GM19452 (cell line): Measurements from ENCODE around the gene TCERG1L.
"Not testable (repeated sequence)": the region's sequence is repeated elsewhere in the genome, so short reads cannot be mapped to it uniquely, and the experiment has no call there.

Experiments used
- ATAC-seq: cut with Tn5 transposase; IDR thresholded peaks from one replicate; pipeline ENCODE4 v1.9.1; 2021; ENCODE audit not compliant: unreplicated experiment

TCERG1L gene

DNA sequence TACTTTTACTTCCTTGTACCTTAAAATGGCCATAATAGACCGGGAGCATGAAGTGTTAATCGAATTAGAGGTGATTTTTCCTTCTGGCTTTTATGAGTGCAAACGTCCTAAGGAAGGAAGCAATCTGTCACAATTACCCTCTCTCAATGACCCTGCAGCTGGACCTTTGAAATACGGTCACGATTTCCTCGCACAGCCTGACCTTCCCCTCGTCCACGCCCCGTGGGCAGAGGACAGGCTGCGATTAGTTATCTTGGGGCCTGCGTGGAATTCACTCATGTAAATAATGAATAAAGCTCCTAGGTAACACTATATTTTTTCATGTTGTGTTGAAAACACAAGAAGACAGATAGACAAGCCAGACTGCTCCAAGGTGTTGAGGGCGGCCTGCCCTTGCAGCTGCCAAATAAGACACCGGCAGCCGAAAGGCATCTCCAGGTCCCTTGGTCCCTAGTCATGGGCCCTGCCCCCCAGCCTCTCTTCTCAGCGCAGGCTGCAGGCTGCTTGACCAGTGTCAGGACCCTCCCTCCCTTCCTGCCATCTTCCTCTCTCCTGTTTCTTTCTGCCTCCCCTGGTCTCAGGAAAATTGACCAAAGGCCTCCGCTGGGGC, 199.9 kb downstream of the TCERG1L start:
- no peak for ATAC-seq

DNA sequence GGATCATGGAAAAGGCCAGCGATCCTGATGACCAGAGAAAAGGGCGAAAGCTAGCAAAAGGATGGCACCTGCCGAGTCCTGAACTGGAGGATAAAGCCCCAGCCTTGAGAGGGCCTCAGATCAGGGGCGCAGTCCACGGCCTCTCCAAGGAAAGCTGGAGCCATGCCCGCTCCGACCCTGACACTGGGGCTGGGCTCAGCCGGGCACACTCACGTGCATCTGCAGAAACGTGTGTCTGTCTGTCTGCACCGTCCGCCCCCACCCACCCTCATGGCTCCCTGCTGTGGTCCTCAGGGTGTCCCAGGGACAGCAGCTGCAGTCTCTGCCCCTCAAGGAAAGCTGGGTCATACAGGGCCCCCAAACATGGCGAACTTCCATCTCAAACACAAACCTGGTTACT, 200.5 kb downstream of the TCERG1L start:
- no peak for ATAC-seq

DNA sequence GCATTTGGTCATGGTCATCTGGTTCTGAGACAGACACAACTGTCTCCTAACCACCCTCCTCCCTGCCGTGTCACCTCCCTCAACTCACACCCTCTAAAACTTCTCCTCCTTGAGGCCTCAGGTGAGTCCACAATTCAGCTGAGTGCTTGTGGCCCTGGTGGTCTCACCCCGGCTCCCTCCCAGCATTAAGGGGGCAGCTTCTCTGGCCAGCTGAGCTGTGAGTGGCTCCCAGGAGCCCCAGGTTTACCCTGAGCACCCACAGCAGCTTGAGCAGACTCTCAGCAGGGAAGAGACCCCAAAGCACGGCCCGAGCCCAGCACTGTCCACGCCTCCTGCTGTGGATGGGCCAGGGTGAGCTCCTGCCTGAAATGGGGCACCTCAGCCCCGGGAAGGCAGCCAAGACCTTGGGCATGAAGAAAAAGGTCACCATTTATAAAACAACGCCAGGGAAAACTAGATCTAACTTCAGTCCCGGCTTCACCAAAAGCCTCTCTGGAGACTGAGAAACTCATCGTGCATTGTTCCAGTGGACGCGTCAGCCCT, 201.2 kb downstream of the TCERG1L start:
- no peak for ATAC-seq

DNA sequence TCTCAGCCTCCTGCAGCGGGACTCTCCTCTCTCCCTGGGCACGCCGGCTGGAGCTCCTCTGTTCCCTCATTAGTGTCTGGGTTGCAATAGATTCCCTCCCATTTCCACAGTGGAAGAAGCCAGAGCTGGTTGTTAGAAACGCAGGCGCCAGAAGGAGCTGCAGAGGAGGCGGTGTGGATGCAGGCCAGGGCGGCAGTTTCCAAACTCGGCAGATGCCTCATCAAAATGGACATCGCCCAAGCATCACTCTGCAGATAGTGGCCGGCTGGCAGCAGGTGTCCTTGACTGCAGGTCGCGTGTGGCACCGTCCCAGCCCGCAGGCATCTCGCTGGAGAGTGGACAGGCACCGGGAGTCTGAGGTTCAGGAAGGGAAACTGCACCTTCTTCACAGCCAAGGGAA, 201.8 kb downstream of the TCERG1L start:
- no peak for ATAC-seq

DNA sequence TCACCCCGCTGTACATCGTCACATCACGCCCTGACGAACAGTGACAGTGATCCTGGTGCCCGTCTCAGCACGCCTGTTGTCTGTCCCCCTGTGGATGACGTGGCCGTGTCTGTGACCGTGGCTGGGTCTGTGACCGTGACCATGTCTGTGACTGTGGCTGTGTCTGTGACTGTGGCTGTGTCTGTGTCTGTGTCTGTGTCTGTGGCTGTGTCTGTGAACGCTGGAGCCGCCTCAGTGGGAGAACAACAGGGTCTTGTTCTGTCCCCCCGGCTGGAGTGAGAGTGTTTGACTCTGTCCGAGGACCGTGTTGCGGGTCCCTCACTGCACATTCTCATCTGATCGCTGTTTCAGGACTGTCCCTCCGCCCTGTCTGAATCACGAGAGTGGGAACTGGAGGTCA, 202.2 kb downstream of the TCERG1L start:
- no peak for ATAC-seq

DNA sequence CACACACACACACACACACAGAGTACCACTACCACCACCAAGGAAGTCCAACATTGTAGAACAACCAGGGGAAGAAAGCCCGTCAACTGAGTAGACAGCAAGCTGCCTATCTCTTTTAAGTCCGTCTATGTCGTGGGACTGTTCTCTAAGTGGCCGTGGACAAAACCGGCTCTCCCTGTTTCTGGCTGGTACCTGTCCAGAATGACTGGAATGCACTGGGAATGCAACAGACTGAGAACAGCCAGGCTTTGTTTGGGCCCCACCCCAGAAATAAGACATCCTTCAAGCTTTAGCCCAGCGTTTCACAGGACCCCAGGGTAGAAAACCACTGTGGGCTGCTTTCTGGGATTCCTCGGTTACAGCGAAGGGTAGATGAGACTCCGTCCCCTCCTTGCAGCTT, 203.6 kb downstream of the TCERG1L start:
- no peak for ATAC-seq

DNA sequence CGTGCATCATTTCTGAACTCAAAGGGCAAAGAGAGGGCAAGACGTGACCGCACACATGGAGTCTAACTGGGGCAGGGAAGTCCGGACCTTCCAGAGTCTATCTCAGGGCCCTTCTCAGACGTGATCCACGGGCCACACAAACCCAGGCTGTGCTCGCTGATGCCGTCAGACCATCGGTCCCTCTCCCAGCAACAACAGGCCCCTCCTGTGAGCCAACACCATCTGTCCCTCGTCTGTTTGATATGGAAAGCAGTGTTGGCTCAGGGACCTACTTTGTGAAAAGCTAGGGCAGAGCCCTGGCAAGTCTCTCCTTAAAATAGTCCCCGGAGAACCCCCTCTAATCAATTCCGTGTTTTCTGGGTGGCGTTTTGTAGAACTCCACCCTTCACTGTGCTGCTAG, 208.8 kb downstream of the TCERG1L start:
- no peak for ATAC-seq

DNA sequence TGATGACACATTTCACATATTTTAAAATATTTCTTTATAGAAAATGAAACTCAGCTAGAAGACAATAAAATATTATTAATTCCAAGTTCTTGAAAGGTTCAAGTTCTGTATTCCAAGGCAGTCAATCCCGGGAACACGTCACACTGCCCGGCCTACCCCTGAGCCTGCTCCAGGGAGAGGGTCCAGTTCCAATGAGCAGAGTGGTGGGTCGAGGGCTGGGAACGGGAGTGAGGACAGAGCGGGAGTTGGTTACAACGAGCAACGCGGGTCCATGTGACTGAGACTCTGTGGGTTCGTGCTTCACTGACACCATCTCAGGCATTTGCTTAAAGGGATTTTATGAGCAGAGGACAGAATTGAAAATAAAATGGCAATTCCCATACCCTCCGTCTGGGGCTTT, 209.4 kb downstream of the TCERG1L start:
- no peak for ATAC-seq

DNA sequence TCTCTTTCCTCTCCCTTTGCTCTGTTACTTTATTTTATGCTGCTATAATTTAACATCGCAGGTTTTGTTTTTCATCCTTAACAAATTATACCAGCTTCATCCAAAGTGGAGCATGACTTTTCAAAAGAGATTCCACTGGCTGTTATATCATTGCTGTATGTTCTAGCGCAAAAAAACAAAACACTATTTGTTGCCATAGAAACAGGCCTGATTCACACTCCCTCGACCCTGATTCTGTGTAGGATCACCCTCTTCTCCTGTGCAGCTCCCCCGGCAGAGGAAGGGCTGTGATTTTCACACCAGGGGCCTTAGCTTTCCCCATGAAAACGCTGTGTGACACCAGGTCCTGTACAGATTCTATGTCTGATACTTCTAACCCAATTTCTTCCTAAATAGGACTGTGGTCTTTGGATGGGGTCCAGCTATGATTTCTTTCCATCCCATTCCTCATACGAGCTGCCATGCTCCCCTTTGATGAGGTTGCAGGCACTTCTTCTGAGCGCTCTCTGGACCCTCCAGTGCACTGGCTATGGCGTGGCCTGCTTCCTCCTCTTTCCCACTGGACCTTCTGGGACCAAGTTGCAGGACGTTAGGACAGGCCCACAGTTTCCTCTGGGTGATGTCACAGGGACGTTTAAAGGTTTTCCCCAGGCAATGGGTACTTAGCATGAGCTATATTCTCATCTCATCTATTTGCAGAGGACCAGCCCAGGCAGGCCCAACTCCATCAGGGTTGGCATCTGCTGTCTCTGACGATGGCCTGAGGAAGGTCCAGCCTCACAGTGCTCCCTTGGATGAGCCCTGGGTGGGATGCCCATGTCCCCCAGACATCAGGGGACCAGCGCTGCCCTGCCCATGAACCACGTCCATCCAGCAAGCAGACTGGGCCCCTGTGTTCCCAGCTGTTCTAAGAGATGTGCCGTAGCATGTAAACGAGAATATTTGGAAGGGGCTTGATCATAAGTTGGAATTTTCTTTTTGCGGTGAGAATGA, 210.8 kb downstream of the TCERG1L start:
- ATAC-seq, result not testable (repeated sequence)

DNA sequence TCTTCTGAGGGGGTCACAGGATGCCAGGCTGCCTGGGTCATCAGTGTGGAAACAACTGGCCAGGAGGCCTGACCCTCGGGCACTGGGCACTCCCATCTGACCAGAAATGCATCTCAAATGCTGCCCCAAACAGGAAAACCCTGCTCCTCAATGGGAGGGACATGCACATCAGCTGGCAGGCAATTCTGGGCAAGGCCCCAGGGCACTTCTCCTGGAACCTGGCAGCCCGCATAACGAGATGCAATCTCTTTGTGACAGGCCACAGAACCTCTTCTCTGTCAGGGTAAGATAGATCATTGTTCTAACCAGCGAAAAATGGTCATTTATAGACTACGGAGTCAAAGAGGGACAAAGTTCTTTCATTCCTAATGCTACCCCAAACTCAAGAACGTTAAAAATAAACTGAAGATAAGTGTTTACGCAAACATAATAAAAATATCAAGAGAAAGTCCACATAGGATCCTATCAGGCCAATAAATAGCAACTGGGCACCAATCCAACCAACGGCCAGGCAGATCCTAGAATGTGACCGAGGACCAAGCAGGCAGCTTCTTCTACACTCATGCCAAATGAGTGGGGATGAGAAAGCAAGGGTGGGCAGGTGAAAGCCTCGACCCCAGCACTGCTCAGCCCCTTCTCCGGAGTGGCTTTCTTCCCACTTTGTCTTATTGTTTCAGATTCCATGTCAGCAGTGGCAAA, 212.3 kb downstream of the TCERG1L start:
- ATAC-seq, result no peak

DNA sequence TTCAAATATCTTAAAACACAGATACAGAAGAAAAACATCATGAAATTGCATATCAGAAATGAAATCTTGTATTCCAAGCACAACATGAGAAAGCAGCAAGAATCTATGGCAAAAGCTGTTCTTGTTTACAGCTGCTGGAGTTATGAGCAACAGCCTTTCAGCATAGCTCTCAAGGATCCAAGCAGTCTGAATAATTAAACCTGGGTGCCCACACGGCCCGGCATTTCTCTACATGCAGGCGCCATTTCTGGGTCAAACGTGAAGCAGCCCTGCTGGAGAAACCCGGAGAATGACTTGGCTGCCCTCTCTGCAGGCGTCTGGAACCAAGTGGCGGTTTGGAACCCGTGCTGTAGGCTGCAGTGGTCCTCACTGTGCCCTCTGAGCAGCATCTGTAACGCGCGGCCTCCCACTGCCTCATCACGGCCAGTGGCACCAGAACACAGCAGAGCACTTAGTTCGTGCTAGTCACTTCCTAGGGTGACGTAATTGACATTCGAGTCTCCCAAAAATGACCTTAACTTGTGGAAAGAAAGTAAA, 213.0 kb downstream of the TCERG1L start:
- ATAC-seq, result no peak

DNA sequence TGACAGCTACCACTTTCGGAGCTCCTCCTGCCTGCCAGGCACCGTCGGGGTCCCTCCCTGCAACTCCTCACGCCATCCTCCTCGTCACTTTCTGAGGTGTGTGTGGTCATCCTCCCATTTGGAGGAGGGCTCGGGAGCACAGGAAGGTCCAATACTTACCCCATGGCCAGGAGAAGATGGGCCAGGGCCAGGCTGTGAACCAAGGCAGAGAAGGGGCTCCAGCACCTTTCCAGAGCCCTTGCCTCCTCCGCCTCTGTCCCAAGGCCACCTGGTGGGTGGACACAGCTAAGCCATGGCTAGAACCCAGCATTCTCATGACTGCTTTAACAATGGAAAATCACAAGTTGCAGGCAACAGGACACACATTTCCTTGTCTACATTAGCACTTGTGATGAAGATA, 215.5 kb downstream of the TCERG1L start:
- ATAC-seq, result no peak

DNA sequence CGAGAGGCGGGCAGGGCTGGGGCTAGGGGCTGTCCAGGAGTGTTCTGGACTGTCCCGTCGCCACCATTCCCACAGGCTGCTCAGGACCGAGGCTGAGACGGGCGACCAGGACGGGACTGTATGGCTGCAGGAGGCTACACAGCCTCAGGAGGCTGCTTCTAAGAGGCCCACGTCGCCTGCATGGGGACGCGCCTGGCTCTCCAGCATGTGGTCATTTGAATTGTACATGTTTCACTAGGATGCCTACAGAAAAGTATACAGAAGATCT, 216.3 kb downstream of the TCERG1L start:
- ATAC-seq, result no peak

DNA sequence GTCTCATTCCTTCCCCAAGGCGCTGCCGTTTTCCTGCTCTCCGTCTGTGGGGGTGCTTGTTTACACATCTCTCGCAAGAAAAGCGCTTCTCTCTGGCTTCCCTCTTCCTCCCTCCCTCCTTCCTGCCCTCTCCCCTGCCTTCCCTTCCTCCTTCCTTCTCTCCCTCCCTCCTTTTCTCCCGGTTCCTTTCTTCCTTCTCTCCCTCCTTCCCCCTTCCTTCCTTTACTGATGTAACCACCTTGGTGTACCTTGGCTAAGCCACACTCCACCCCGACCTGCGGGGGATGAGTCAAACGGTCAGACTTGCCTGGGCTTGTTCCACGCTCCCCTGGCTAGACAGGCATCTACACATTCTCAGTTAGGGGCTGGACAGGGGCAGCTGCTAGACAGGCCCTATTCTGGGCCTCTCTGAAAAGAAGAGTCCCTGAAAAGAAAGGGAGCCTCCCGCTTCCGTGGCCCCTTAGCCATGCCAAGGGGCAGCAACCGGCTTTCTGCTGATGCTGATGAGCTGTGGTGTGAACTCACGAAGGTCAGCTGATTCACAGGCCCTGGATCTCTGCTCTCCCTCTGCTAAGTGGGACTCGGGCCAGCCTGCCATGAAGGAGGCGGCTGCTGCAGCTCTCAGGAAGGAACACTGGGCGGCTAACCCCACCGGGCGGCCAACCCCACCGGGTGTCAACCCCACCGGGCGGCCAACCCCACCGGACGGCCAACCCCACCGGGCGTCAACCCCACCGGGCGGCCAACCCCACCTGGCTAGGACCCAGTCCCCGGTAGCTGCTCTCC, 216.8 kb downstream of the TCERG1L start:
- no peak for ATAC-seq

DNA sequence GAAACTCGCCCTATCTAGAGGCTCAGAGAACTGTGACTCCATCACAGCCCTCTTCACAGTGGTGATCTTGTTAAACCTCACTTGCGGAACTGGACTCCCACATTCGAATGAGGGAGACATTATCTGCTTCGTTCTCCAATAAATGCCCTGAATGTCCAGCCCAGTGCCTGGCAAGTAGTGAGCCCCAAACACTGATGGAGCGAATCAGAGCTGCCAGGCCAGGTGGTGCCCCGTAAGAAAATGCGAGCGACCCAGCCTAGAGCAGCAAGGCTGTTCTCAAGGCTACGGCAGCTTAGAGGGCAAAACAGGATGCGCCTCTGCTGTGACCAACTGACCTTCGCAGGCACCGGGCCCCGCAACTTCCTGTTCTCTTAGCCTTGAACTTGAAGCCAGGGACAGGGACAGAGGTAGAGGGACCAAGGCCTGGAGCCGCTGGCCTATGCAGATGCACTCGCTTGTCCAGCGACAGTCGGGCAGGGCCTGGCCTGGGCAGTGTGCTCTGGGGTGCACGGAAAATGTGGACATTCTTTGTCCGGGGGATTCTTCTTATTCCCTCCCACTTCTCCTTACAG, 217.6 kb downstream of the TCERG1L start:
- no peak for ATAC-seq

DNA sequence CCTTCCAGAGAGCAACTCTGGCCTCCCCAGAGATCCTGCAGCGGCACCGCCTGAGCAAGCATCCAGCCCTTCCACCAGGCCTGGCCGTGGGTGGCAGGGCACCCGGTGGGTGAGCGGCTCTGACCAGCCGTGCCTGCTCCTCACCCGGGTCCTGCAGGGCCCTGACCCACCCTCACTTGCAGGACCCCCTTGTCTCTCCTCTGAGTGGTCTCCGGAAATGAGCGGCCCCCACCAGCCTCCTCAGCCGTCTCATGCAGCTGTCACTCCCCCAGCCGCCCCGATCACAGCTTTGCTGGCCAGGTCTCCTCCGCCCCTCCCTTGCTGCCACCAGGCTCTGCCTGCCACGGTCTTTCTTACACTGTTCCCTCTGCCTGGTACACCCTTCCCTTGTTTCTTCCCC, 218.2 kb downstream of the TCERG1L start:
- ATAC-seq, result no peak

DNA sequence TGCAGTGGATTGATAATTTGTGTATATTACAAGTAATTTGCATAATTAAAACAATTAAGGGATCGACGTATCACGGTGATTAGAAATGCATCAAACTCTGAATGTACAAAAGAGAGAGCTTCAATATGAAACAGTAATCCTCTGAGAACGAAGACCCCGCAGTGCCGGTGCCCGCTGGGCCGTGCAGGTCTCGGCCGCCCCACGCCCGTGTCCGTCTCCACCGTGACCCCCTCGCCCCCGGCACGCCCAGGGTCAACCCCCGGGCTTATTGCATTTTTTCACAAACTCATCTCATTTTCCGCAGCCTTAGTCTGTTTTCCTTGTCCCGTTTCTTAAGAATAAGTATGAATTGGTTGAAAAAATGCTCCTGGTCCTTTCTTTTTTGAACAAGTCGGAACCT, 218.6 kb downstream of the TCERG1L start:
- no peak for ATAC-seq

DNA sequence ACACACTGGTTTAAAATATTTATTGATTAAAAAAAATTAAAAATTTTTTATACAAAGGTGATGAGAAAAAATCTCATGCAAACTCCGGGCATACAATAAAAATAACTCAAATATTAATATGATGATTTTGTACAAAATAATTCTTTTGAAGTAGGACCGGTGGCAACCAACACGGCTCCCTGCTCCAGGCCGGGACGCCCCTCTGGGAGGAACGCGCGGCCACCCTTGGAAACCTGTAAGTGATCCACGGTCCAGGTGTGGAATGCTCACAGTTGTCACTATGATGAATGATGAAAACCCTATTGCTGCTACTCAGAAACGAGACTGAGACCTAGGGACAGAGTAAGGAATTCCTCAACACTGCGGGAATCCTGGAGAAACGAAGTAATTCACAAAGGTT, 219.1 kb downstream of the TCERG1L start:
- ATAC-seq, result no peak

DNA sequence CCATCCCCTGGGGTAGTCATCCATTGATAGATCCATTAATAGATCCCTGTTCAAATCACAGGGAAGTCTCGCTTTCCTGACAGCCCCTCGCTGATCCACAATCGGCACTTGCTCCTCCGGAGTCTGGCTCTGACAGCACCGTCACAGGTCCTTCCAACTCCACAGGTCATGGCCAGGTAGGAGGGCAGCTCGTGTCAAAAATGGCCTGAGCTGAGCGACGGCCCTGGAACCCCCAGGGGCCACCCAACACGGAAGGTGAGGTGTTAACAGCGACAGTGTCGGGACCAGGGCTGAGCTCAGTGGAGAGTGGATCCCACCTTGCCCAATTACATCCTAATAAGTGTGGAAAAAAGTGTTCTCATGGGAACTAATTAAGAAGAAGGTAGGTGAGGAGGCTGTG, 219.8 kb downstream of the TCERG1L start:
- no peak for ATAC-seq
